ENCODE measurements around the gene PIMREG. TPM values are rescaled to one million over a fixed set of nuclear protein-coding genes. Genes with fewer than 3 reads are reported as not detected.

Gene PIMREG
- polyA plus RNA-seq, 1 donor, result 13.3 TPM

- DNase-seq, result no peak
These were observed 4.3 kb upstream of the PIMREG start for GRCh38 chr17:6439951-6440350.

- DNase-seq, result no peak
These were observed 1.5 kb upstream of the PIMREG start for GRCh38 chr17:6442775-6443174.

GRCh38 chr17:6444571-6445335 is 498 bp downstream of the PIMREG start:
- no peak for DNase-seq

- no peak for DNase-seq
These were observed 2.4 kb downstream of the PIMREG start for GRCh38 chr17:6446516-6447100.

GRCh38 chr17:6448473-6448872 is 4.2 kb downstream of the PIMREG start:
- no peak for DNase-seq

- DNase-seq, result no peak
These were observed 5.1 kb downstream of the PIMREG start for GRCh38 chr17:6449307-6449706.

GRCh38 chr17:6450926-6451832 is 6.9 kb downstream of the PIMREG start:
- no peak for DNase-seq

- no peak for DNase-seq
These were observed 8.4 kb downstream of the PIMREG start for GRCh38 chr17:6452471-6453266.

GRCh38 chr17:6453279-6454024 is 9.2 kb downstream of the PIMREG start:
- no peak for DNase-seq

GRCh38 chr17:6454495-6455320 is 10.5 kb downstream of the PIMREG start:
- DNase-seq, result no peak

GRCh38 chr17:6455321-6455705 is 11.1 kb downstream of the PIMREG start:
- peak; percentile 27 for DNase-seq

GRCh38 chr17:6456321-6456720 is 12.1 kb downstream of the PIMREG start:
- no peak for DNase-seq

- DNase-seq, result no peak
These were observed 12.8 kb downstream of the PIMREG start for GRCh38 chr17:6456914-6457687.

GRCh38 chr17:6457688-6458459 is 13.6 kb downstream of the PIMREG start:
- DNase-seq, result no peak

GRCh38 chr17:6458460-6458950 is 14.2 kb downstream of the PIMREG start:
- no peak for DNase-seq

- DNase-seq, result no peak
These were observed 16.4 kb downstream of the PIMREG start for GRCh38 chr17:6460531-6461161.

- no peak for DNase-seq
These were observed 17.0 kb downstream of the PIMREG start for GRCh38 chr17:6461246-6461645.

GRCh38 chr17:6461792-6462524 is 17.7 kb downstream of the PIMREG start:
- DNase-seq, result no peak

Measured in hindlimb muscle (tissue), 1 donor.